Psoas muscle (tissue), 8 donors: ENCODE results near the gene PPP2R3B. TPM values are rescaled to one million over a fixed set of nuclear protein-coding genes. Genes with fewer than 3 reads are reported as not detected.

Experiments
- ATAC-seq, 4 donors: fragments of 200-7000 bp; cut with Tn5 transposase; one replicate each; pipeline ENCODE4 v1.9.1; 2020; ENCODE audit warnings: moderate library complexity in 3 of 4, mild to moderate bottlenecking in 2 of 4
- DNase-seq, 2 donors: peaks; one replicate each; pipeline ENCODE4 v3.0.0-alpha.2; 2020
- H3K27ac ChIP-seq: fragments of 200-600 bp; one replicate; pipeline ENCODE4 v1.8.0; 2022
- H3K27me3 ChIP-seq, 3 donors: fragments of 200-600 bp in 1 of 3; one replicate each; pipeline versions ENCODE4 v1.6.1 to v1.8.0; 2013 to 2022; ENCODE audit warnings: low read length in 2 of 3, mild to moderate bottlenecking in 2 of 3, moderate library complexity in 1 of 3; ENCODE audit not compliant: insufficient read depth in 3 of 3
- H3K36me3 ChIP-seq, 2 donors: fragments of 200-600 bp in 1 of 2; one replicate each; pipeline versions ENCODE4 v1.6.1 to v1.8.0; 2013 to 2022; ENCODE audit warnings: low read depth in 1 of 2, mild to moderate bottlenecking in 1 of 2, moderate library complexity in 1 of 2; ENCODE audit not compliant: insufficient read depth in 1 of 2
- H3K4me1 ChIP-seq: fragments of 200-600 bp; one replicate; pipeline ENCODE4 v1.8.0; 2022
- H3K4me3 ChIP-seq: fragments of 200-600 bp; one replicate; pipeline ENCODE4 v1.8.0; 2022; ENCODE audit warnings: mild to moderate bottlenecking
- H3K9me3 ChIP-seq: fragments of 200-600 bp; one replicate; pipeline ENCODE4 v1.8.0; 2022
- CTCF ChIP-seq: fragments of 200-600 bp; IDR thresholded peaks from one replicate; pipeline ENCODE4 v1.8.0; 2022; ENCODE audit warnings: antibody characterized with exemption
- WGBS, 3 donors: extraction: QIAGEN DNeasy Blood & Tissue Kit; methylation state at CpG; one replicate each; pipeline versions ENCODE4 v1.1.6 to v1.1.7; 2013; 5-methylcytosine and 5-hydroxymethylcytosine counted together
- intact Hi-C, 2 donors: fragments of 100-400 bp; cut with DNase I; formaldehyde crosslinking; loops; one replicate each; pipeline versions ENCODE4 v1.11.0 to v1.14.2; 2022
- polyA plus RNA-seq, 3 donors: library from polyadenylated mRNA; stranded (reverse); fragments of 200-250 nt; gene quantifications; one replicate each; pipeline ENCODE4 v1.2.3, GENCODE V29; 2013
- total RNA-seq, 4 donors: library from RNA; stranded (reverse); fragmentation: NEBNext Ultra II Directional in 2 of 4; extraction: Animal tissue kit (Norgen Biotek cat#: 25700) in 2 of 4; gene quantifications; one replicate each; pipeline versions ENCODE4 v1.2.1 to v1.2.4, GENCODE V29; 2021 to 2023
- donor health status: healthy with polysubstance abuse.
- donor health status: DM: no; HTN: no; CAD: no; lungs with moderate emphysema.
- donor health status: Bipolar disorder and iron deficiency.
- donor health status: healthy.
- donor health status: DM: yes; HTN: yes; CAD: no.
- donor health status: DM: no; HTN: no; CAD: no.
- donor health status: DM: no; HTN: no; CAD: no.
- donor health status: DM: yes; HTN: yes; CAD: no.

The PPP2R3B gene
- total and polyA plus RNA-seq, 7 donors: 32.3 to 156 (median 77.2) TPM

GRCh38 chrX:333611-334311 lies 52.9 kb downstream of the PPP2R3B start:
- Histone ChIP-seq H3K27ac (no peak overlapping the region), H3K9me3 (no peaks in the 10 kb centered on the region), H3K36me3 (peaks cover 1 to 59% of the 10 kb centered on the region in 2 donors), H3K4me3 (no peak overlapping the region), H3K27me3 (no peaks in the 10 kb centered on the region), H3K4me1 (no peaks in the 10 kb centered on the region)
- DNase-seq (peak in 1 of 2 donors; percentile 43), ATAC-seq (no peak)
- 92 to 93% (median 93%) methylated on average over 48 to 51 of the region's 51 CpGs for WGBS, 3 donors
- TF ChIP-seq CTCF: no peak
- intact Hi-C loops: no loop called here

- Histone ChIP-seq H3K4me1 (no peaks in the 10 kb centered on the region), H3K4me3 (no peak overlapping the region), H3K27me3 (no peaks in the 10 kb centered on the region), H3K36me3 (peaks cover 0 to 54% of the 10 kb centered on the region in 2 donors), H3K9me3 (no peaks in the 10 kb centered on the region), H3K27ac (no peak overlapping the region)
- no peak for TF ChIP-seq CTCF
- whole genome bisulfite sequencing, 3 donors: 92 to 94% (median 93%) methylated on average over 30 to 33 of the region's 33 CpGs
- no peak for ATAC-seq
- intact Hi-C loops: no loop called here
- DNase-seq: peak in 1 of 2 donors; percentile 48
These were observed 53.6 kb downstream of the PPP2R3B start for GRCh38 chrX:332916-333610.

- H3K4me1 ChIP-seq: no peaks in the 10 kb centered on the region
- WGBS, 3 donors: 90 to 92% (median 91%) methylated on average over 23 of the region's 23 CpGs
- H3K36me3 ChIP-seq: peaks cover 0 to 49% of the 10 kb centered on the region in 2 donors
- no peak for ATAC-seq
- no peak for TF ChIP-seq CTCF
- H3K9me3 ChIP-seq: no peaks in the 10 kb centered on the region
- intact Hi-C loops: no loop called here
- H3K27me3 ChIP-seq: no peaks in the 10 kb centered on the region
- H3K27ac ChIP-seq: no peak overlapping the region
- peak in 1 of 2 donors; percentile 39 for DNase-seq
- no peak overlapping the region for H3K4me3 ChIP-seq
These were observed 54.2 kb downstream of the PPP2R3B start for GRCh38 chrX:332496-332860.

- intact Hi-C loops: no loop called here
- H3K27ac ChIP-seq: no peak overlapping the region
- DNase-seq (peak in 1 of 2 donors; percentile 54), ATAC-seq (peak in 3 of 4 donors; percentile 18 to 28 (median 26))
- WGBS, 3 donors: 56 to 63% (median 62%) methylated on average over 33 to 35 of the region's 35 CpGs
- no peaks in the 10 kb centered on the region for H3K4me1 ChIP-seq
- peaks cover 0 to 45% of the 10 kb centered on the region in 2 donors for H3K36me3 ChIP-seq
- H3K4me3 ChIP-seq: no peak overlapping the region
- no peak for TF ChIP-seq CTCF
- no peaks in the 10 kb centered on the region for H3K9me3 ChIP-seq
- H3K27me3 ChIP-seq: no peaks in the 10 kb centered on the region
These were observed 54.7 kb downstream of the PPP2R3B start for GRCh38 chrX:331825-332495.
